HL-60 (cell line): ENCODE results near the gene DAGLB.

ENCODE experiments used
- DNase-seq, 2 experiments: peaks; one replicate each; pipeline ENCODE4 v3.0.0-alpha.2; 2010 to 2020; ENCODE audit warnings: low read depth in 1 of 2, low spot score in 1 of 2
- H3K27ac ChIP-seq: fragments of 250-450 bp; sonication (Bioruptor Pico); replicated peaks from 2 replicates; pipeline ENCODE4 v1.5.1; 2020; ENCODE audit warnings: mild to moderate bottlenecking, moderate library complexity
- H3K27me3 ChIP-seq: fragments of 250-450 bp; sonication (Bioruptor Pico); 2 replicates; pipeline ENCODE4 v1.5.1; 2021; ENCODE audit warnings: mild to moderate bottlenecking, moderate library complexity; ENCODE audit not compliant: insufficient read depth, poor library complexity, severe bottlenecking
- H3K4me3 ChIP-seq: replicated peaks from 2 replicates; pipeline ENCODE4 v1.5.1; 2011; ENCODE audit warnings: mild to moderate bottlenecking, control low read depth, low read length; ENCODE audit not compliant: insufficient read depth
- CTCF ChIP-seq: IDR thresholded peaks from one replicate; pipeline ENCODE4 v1.5.1; 2011; ENCODE audit warnings: low read length, control low read depth, inconsistent platforms; ENCODE audit not compliant: insufficient read depth
- GABPA ChIP-seq: IDR thresholded peaks from 2 replicates; pipeline ENCODE4 v1.6.1; 2012; ENCODE audit warnings: low read depth
- POLR2AphosphoS5 ChIP-seq: IDR thresholded peaks from 2 replicates; pipeline ENCODE4 v1.6.1; 2012; ENCODE audit warnings: low read depth
- REST ChIP-seq: IDR thresholded peaks from 2 replicates; pipeline ENCODE4 v1.6.1; 2012; ENCODE audit warnings: low read depth; ENCODE audit not compliant: insufficient replicate concordance
- SPI1 ChIP-seq: IDR thresholded peaks from 2 replicates; pipeline ENCODE4 v1.6.1; 2012; ENCODE audit warnings: low read depth, mild to moderate bottlenecking, borderline replicate concordance

DAGLB gene

GRCh38 chr7:6482307-6482706 is 34.6 kb upstream of the DAGLB start:
- no peak for TF ChIP-seq SPI1
- TF ChIP-seq CTCF = no peak
- TF ChIP-seq REST = no peak
- TF ChIP-seq POLR2AphosphoS5 = no peak
- TF ChIP-seq GABPA = no peak
- H3K27me3 ChIP-seq = no peaks in the 10 kb centered on the region
- no peak for DNase-seq
- 0 out of 2 replicates have a peak overlapping the region, but pooled peaks have one; percentile 75 for H3K27ac ChIP-seq
- peak overlapping the region; percentile 99 for H3K4me3 ChIP-seq

- TF ChIP-seq REST (no peak), CTCF (no peak), GABPA (no peak), POLR2AphosphoS5 (no peak), SPI1 (no peak)
- DNase-seq = no peak
- no peak overlapping the region for H3K4me3 ChIP-seq
- no peak overlapping the region for H3K27ac ChIP-seq
- H3K27me3 ChIP-seq = no peaks in the 10 kb centered on the region
Measured at GRCh38 chr7:6481445-6481844, 33.7 kb upstream of the DAGLB start.

GRCh38 chr7:6480323-6480660 is 32.5 kb upstream of the DAGLB start:
- TF ChIP-seq REST (no peak), CTCF (no peak), POLR2AphosphoS5 (no peak), SPI1 (no peak), GABPA (no peak)
- no peaks in the 10 kb centered on the region for H3K27me3 ChIP-seq
- DNase-seq = no peak
- no peak overlapping the region for H3K4me3 ChIP-seq
- H3K27ac ChIP-seq = no peak overlapping the region
